ENCODE data around the gene BUD23. TPM values are rescaled to one million over a fixed set of nuclear protein-coding genes. Genes with fewer than 3 reads are reported as not detected.
A peak's percentile ranks its signal among the peaks of the same experiment; 100 is the strongest.

The BUD23 gene
- total and polyA plus RNA-seq, 4 experiments from 2014 or later: 54.3 to 187 (median 87.5) TPM

DNA sequence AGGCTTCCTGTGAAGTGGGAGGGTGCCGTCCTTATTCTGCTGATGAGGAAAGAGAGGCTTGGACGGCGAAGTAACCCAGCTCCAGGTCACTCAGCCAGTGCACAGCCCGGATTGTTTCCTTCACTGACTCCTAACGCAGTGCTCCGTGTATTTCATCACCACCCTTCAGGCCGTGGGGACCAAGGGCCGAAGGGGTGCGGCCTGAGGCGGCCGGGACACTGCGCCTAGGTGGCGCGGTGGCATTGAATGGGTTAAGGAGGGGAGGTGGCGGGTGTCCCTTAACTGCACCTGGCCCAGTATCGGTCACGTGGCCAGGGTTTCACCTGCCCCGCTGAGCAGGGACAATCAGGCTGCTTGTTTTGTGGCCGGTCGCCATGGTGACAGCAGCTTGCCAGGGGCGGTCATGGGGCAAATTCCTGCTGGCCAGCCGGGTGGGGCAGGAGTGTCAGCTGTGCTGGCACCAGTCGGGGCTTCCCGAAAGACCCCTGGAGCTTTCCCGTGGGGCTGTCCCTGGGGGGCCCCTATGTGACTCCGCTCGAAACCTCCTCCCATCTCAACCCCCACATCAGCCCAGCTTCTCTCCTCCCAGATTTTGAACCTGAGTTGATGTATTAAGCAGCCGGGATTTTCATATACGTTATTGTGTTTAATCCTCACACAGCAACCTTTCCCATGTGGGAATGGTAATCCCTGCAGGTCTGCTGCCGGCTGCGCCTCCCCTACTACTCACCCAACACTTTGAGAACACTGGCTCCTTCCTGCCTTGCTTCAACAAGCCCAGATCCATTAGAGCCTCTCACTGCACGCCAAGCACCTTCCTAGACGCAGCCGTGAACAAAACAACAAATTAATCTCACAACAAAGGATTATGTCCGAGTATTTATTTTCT lies 59.6 kb downstream of the BUD23 start:
- CTCF ChIA-PET (ENCODE audit: partially characterized antibody): no interaction called here
- Mint-ChIP-seq H3K9me3 (no peaks in the 10 kb centered on the region), H3K4me3 (no peak overlapping the region), H3K27ac (peak overlapping the region in 1 of 7 donors; percentile 60), H3K4me1 (peaks cover under 1 to 9% (median 2%) of the 10 kb centered on the region in 4 donors), H3K27me3 (no peaks in the 10 kb centered on the region), H3K36me3 (peaks cover 0 to 4% of the 10 kb centered on the region in 2 donors)
- H3K4me3 ChIP-seq (ENCODE audit: low read length in 2 of 2): no peak overlapping the region
- H3K27ac ChIP-seq (ENCODE audit: low read depth, low read length): no peak overlapping the region
- H3K4me1 ChIP-seq (ENCODE audit: insufficient read depth, low read length): peaks cover 6% of the 10 kb centered on the region
- intact Hi-C loops (cut with micrococcal nuclease): no loop called here
- no peaks in the 10 kb centered on the region for H3K36me3 ChIP-seq (ENCODE audit: insufficient read depth, low read length)
- no peak for DNase-seq
- H3K9me3 ChIP-seq (ENCODE audit: control insufficient read depth in 1 of 2, low read length in 2 of 2): no peaks in the 10 kb centered on the region
- no peaks in the 10 kb centered on the region for H3K27me3 ChIP-seq (ENCODE audit: insufficient read depth, low read length)
- POLR2A ChIA-PET (ENCODE audit: partially characterized antibody): no interaction called here

DNA sequence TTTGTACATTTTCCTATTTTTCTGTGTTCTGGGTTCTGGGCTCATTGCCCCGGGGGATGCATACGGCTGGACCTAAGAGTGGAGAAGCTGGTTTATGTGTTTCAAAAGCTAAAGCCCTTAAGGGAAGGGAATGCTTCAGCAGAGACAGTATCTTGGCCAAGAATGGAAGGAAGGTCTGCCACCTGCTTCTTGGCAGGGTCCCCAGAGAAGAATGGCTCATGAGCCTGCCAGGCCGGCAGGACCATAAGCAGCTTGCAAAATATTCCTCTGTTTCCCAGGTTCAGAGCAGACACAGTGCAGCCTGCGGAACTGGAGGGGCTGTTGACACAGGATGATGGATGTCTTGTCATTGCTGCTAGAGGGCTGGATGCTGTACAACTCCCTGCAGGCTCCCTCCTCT lies 63.0 kb downstream of the BUD23 start:
- Mint-ChIP-seq H3K27ac (no peak overlapping the region), H3K36me3 (no peaks in the 10 kb centered on the region), H3K4me1 (no peaks in the 10 kb centered on the region), H3K4me3 (no peak overlapping the region), H3K27me3 (peaks cover 3% of the 10 kb centered on the region in 2 donors), H3K9me3 (no peaks in the 10 kb centered on the region)
- Histone ChIP-seq H3K4me3 (ENCODE audit: low read length in 2 of 2) (no peak overlapping the region), H3K27me3 (ENCODE audit: insufficient read depth, low read length) (no peaks in the 10 kb centered on the region), H3K9me3 (ENCODE audit: control insufficient read depth in 1 of 2, low read length in 2 of 2) (no peaks in the 10 kb centered on the region), H3K27ac (ENCODE audit: low read depth, low read length) (no peak overlapping the region), H3K4me1 (ENCODE audit: insufficient read depth, low read length) (no peaks in the 10 kb centered on the region), H3K36me3 (ENCODE audit: insufficient read depth, low read length) (no peaks in the 10 kb centered on the region)
- ChIA-PET POLR2A (ENCODE audit: partially characterized antibody) (no interaction called here), CTCF (ENCODE audit: partially characterized antibody) (no interaction called here)
- no peak for DNase-seq
- intact Hi-C loops (cut with micrococcal nuclease): no loop called here

Small RNA genes within 50 kb of the gene (microRNA-seq; reads per million reads assigned to microRNA genes)
- not detected for gene MIR4284 (ENCODE audit: borderline microRNAs expressed, borderline number of aligned reads, borderline replicate concordance)

Other genes starting within 250 kb of the BUD23 start
- not detected for gene FZD9, start 249.8 kb upstream of the BUD23 start, total RNA-seq
- not detected for gene FZD9, start 249.8 kb upstream of the BUD23 start, polyA plus RNA-seq
- gene BAZ1B, start 161.3 kb upstream of the BUD23 start, total RNA-seq: 10 to 100 TPM; 75.3 to 78.6 TPM
- gene BAZ1B, start 161.3 kb upstream of the BUD23 start, polyA plus RNA-seq: 10 to 100 TPM in 1 of 2 donors, 1 to 10 TPM in 1; 5.8 to 29.1 TPM
- 10 to 100 TPM; 57.0 to 58.0 TPM for gene BCL7B, start 125.9 kb upstream of the BUD23 start, total RNA-seq
- gene BCL7B, start 125.9 kb upstream of the BUD23 start, polyA plus RNA-seq: 100 to 1,000 TPM in 1 of 2 donors, 10 to 100 TPM in 1; 84.2 to 112 TPM
- 10 to 100 TPM; 45.4 to 47.5 TPM for gene TBL2, start 105.0 kb upstream of the BUD23 start, total RNA-seq
- 10 to 100 TPM; 15.6 to 20.5 TPM for gene TBL2, start 105.0 kb upstream of the BUD23 start, polyA plus RNA-seq
- not detected for gene MLXIPL, start 59.1 kb upstream of the BUD23 start, total RNA-seq
- not detected for gene MLXIPL, start 59.1 kb upstream of the BUD23 start, polyA plus RNA-seq
- not detected for gene VPS37D, start 15.8 kb upstream of the BUD23 start, total RNA-seq
- not detected for gene VPS37D, start 15.8 kb upstream of the BUD23 start, polyA plus RNA-seq
- 10 to 100 TPM; 16.3 to 16.5 TPM for gene DNAJC30, start 144 bp upstream of the BUD23 start, total RNA-seq
- gene DNAJC30, start 144 bp upstream of the BUD23 start, polyA plus RNA-seq: 1 to 10 TPM; 8.3 to 9.4 TPM
- gene STX1A, start 36.1 kb downstream of the BUD23 start, total RNA-seq: 1 to 10 TPM; 7.5 to 8.3 TPM
- 1 to 10 TPM; 1.2 to 3.3 TPM for gene STX1A, start 36.1 kb downstream of the BUD23 start, polyA plus RNA-seq
- 10 to 100 TPM; 22.3 to 23.9 TPM for gene ABHD11, start 55.2 kb downstream of the BUD23 start, total RNA-seq
- gene ABHD11, start 55.2 kb downstream of the BUD23 start, polyA plus RNA-seq: 10 to 100 TPM in 1 of 2 donors, 1 to 10 TPM in 1; 7.4 to 13.1 TPM
- not detected for gene CLDN3, start 86.7 kb downstream of the BUD23 start, total RNA-seq
- gene CLDN3, start 86.7 kb downstream of the BUD23 start, polyA plus RNA-seq: not detected
- gene CLDN4, start 147.4 kb downstream of the BUD23 start, total RNA-seq: not detected
- under 1 TPM in 1 of 2 donors, not detected in 1; 0.05 TPM for gene CLDN4, start 147.4 kb downstream of the BUD23 start, polyA plus RNA-seq
- 1 to 10 TPM; 6.1 to 7.6 TPM for gene METTL27, start 158.9 kb downstream of the BUD23 start, total RNA-seq
- gene METTL27, start 158.9 kb downstream of the BUD23 start, polyA plus RNA-seq: under 1 TPM in 1 of 2 donors, not detected in 1; 0.49 TPM
- gene TMEM270, start 177.6 kb downstream of the BUD23 start, total RNA-seq: not detected
- not detected for gene TMEM270, start 177.6 kb downstream of the BUD23 start, polyA plus RNA-seq

Measured in CD4-positive, alpha-beta memory T cell (primary cell).